BJ (cell line): ENCODE data around the gene DNAH8. TPM values are rescaled to one million over a fixed set of nuclear protein-coding genes. Genes with fewer than 3 reads are reported as not detected.

Experiments
- CTCF ChIA-PET: fragments of 350-600 bp; formaldehyde crosslinking; extraction: SDS; loops from one replicate; lab custom pipeline; 2021; ENCODE audit warnings: antibody characterized with exemption, inconsistent platforms; lab: Yijun Ruan, JAX
- POLR2A ChIA-PET: fragments of 300-600 bp; sonication (Branson Sonifier 250); formaldehyde crosslinking; extraction: SDS; loops from one replicate; lab custom pipeline; 2021; ENCODE audit warnings: antibody characterized with exemption; lab: Charles Lee
- DNase-seq: peaks from one replicate; pipeline ENCODE4 v3.0.0-alpha.2; 2011; ENCODE audit warnings: low read depth
- H3K27me3 ChIP-seq: 2 replicates; pipeline ENCODE4 v1.6.0; 2011; ENCODE audit warnings: low read length; ENCODE audit not compliant: control insufficient read depth, insufficient read depth
- H3K36me3 ChIP-seq: 2 replicates; pipeline ENCODE4 v1.5.1; 2011; ENCODE audit warnings: low read length; ENCODE audit not compliant: control insufficient read depth, insufficient read depth
- H3K4me3 ChIP-seq: 2 replicates; pipeline ENCODE4 v1.5.1; 2011; ENCODE audit warnings: low read depth, mild to moderate bottlenecking, control low read depth, low read length
- CTCF ChIP-seq: IDR thresholded peaks from 2 replicates; pipeline ENCODE4 v1.5.1; 2011; ENCODE audit warnings: low read depth, mild to moderate bottlenecking, control low read depth, inconsistent platforms, low read length, moderate library complexity; ENCODE audit not compliant: insufficient read depth
- polyA plus RNA-seq: library from polyadenylated mRNA; depleted of rRNA; stranded (reverse); fragments of >200 nt; gene quantifications from 2 replicates; pipeline ENCODE4 v1.2.3, GENCODE V29; 2011

Gene DNAH8
- polyA plus RNA-seq, 1 experiment, result not detected

GRCh38 chr6:38845931-38846330, 130.8 kb downstream of the DNAH8 start:
- no peak for DNase-seq
- Histone ChIP-seq H3K27me3 (no peaks in the 10 kb centered on the region), H3K4me3 (no peak overlapping the region), H3K36me3 (no peaks in the 10 kb centered on the region)
- ChIA-PET CTCF (no interaction called here), POLR2A (no interaction called here)
- TF ChIP-seq CTCF, result no peak

- Histone ChIP-seq H3K36me3 (no peaks in the 10 kb centered on the region), H3K4me3 (no peak overlapping the region), H3K27me3 (no peaks in the 10 kb centered on the region)
- CTCF ChIA-PET, result no interaction called here
- no peak for TF ChIP-seq CTCF
- POLR2A ChIA-PET, result no interaction called here
- no peak for DNase-seq
Measured at GRCh38 chr6:38846361-38846760, 131.2 kb downstream of the DNAH8 start.

- ChIA-PET CTCF (no interaction called here), POLR2A (no interaction called here)
- no peak for TF ChIP-seq CTCF
- Histone ChIP-seq H3K36me3 (no peaks in the 10 kb centered on the region), H3K27me3 (no peaks in the 10 kb centered on the region), H3K4me3 (no peak overlapping the region)
- DNase-seq, result no peak
Measured at GRCh38 chr6:38846844-38847243, 131.7 kb downstream of the DNAH8 start.

- ChIA-PET POLR2A (no interaction called here), CTCF (no interaction called here)
- H3K4me3 ChIP-seq, result no peak overlapping the region
- H3K27me3 ChIP-seq, result no peaks in the 10 kb centered on the region
- DNase-seq, result no peak
- no peaks in the 10 kb centered on the region for H3K36me3 ChIP-seq
- no peak for TF ChIP-seq CTCF
Measured at GRCh38 chr6:38847497-38847896, 132.4 kb downstream of the DNAH8 start.

- ChIA-PET POLR2A (no interaction called here), CTCF (interaction anchor here (1.3 kb wide), 1 partner anchor 24 kb away, joined by 3 read pairs; no protein-coding TSS in a partner anchor)
- H3K36me3 ChIP-seq, result no peaks in the 10 kb centered on the region
- DNase-seq, result no peak
- H3K27me3 ChIP-seq, result no peaks in the 10 kb centered on the region
- H3K4me3 ChIP-seq, result no peak overlapping the region
- no peak for TF ChIP-seq CTCF
Measured at GRCh38 chr6:38848760-38849159, 133.6 kb downstream of the DNAH8 start.
